Stomach (tissue), 4 donors: ENCODE results near the gene ACOT9.

Source experiments
- EP300 ChIP-seq: sonication (generic); formaldehyde crosslinking; IDR thresholded peaks from one replicate; pipeline ENCODE4 v1.6.1; 2017; ENCODE audit warnings: antibody characterized with exemption
- POLR2AphosphoS5 ChIP-seq, 3 donors: sonication (generic); formaldehyde crosslinking; IDR thresholded peaks; one replicate each; pipeline ENCODE4 v1.6.1; 2016; ENCODE audit warnings: antibody characterized with exemption in 3 of 3

GRCh38 chrX:23656684-23657083 is 86.4 kb downstream of the ACOT9 start:
- TF ChIP-seq EP300 (no peak), POLR2AphosphoS5 (IDR thresholded peaks at IDR 0.05) (no peak)
